NCI-H187 treated with DMSO at 0.1 percent for 48 hours (cell line): Measurements from ENCODE around the gene CALML5.

ENCODE experiments used
- DNase-seq: peaks from one replicate; lab custom pipeline; 2025; lab: John Stamatoyannopoulos, UW

CALML5 gene

GRCh38 chr10:5515948-5516761 is 16.8 kb upstream of the CALML5 start:
- no peak for DNase-seq

- DNase-seq, result no peak
Observed at GRCh38 chr10:5514226-5514850, 15.0 kb upstream of the CALML5 start.

- no peak for DNase-seq
Observed at GRCh38 chr10:5512881-5513612, 13.7 kb upstream of the CALML5 start.

GRCh38 chr10:5512331-5512730 is 13.0 kb upstream of the CALML5 start:
- DNase-seq, result no peak

GRCh38 chr10:5511885-5512280 is 12.5 kb upstream of the CALML5 start:
- no peak for DNase-seq

- DNase-seq, result no peak
Observed at GRCh38 chr10:5511231-5511884, 12.0 kb upstream of the CALML5 start.

- no peak for DNase-seq
Observed at GRCh38 chr10:5510281-5511072, 11.1 kb upstream of the CALML5 start.

GRCh38 chr10:5509691-5510090 is 10.3 kb upstream of the CALML5 start:
- no peak for DNase-seq

- DNase-seq, result no peak
Observed at GRCh38 chr10:5509236-5509635, 9.9 kb upstream of the CALML5 start.

- no peak for DNase-seq
Observed at GRCh38 chr10:5508786-5509185, 9.4 kb upstream of the CALML5 start.

GRCh38 chr10:5508161-5508604 is 8.8 kb upstream of the CALML5 start:
- DNase-seq, result no peak

- DNase-seq, result no peak
Observed at GRCh38 chr10:5507649-5508131, 8.3 kb upstream of the CALML5 start.

GRCh38 chr10:5506751-5507648 is 7.6 kb upstream of the CALML5 start:
- no peak for DNase-seq

- DNase-seq, result no peak
Observed at GRCh38 chr10:5506246-5506645, 6.9 kb upstream of the CALML5 start.

- DNase-seq, result no peak
Observed at GRCh38 chr10:5504146-5505072, 5.0 kb upstream of the CALML5 start.

GRCh38 chr10:5503477-5503835 is 4.1 kb upstream of the CALML5 start:
- no peak for DNase-seq

- no peak for DNase-seq
Observed at GRCh38 chr10:5502571-5503476, 3.5 kb upstream of the CALML5 start.

GRCh38 chr10:5502061-5502521 is 2.7 kb upstream of the CALML5 start:
- no peak for DNase-seq
